K562 (cell line): Measurements from ENCODE around the gene INPP4B.

Experiments
- DPF2 ChIP-seq: fragments of 450-650 bp; IDR thresholded peaks from 2 replicates; pipeline ENCODE4 v1.6.1; 2016
- MYC ChIP-seq, 2 experiments: fragments of 250-450 bp in 1 of 2; sonication (Bioruptor Pico) in 1 of 2; IDR thresholded peaks; 2 replicates each; pipeline versions ENCODE4 v1.5.1 to v1.6.1; 2012 to 2021; ENCODE audit warnings: low read depth in 2 of 2, borderline replicate concordance in 1 of 2, improper control_type of control experiment in 1 of 2, low read length in 1 of 2, mild to moderate bottlenecking in 1 of 2, moderate library complexity in 1 of 2
- PHB2 ChIP-seq: fragments of 450-650 bp; IDR thresholded peaks from 2 replicates; pipeline ENCODE4 v1.6.1; 2017; ENCODE audit warnings: low read depth
- SIN3A ChIP-seq, 2 experiments: fragments of 150-350 bp in 1 of 2; IDR thresholded peaks; 2 replicates each; pipeline ENCODE4 v1.6.1; 2011 to 2016; ENCODE audit warnings: borderline replicate concordance in 2 of 2, low read depth in 2 of 2, low read length in 2 of 2, mild to moderate bottlenecking in 2 of 2, moderate library complexity in 2 of 2; ENCODE audit not compliant: control insufficient read depth in 1 of 2
- SNAPC5 ChIP-seq: fragments of 250-450 bp; sonication (Bioruptor Pico); IDR thresholded peaks from 2 replicates; pipeline ENCODE4 v1.8.0; 2021; ENCODE audit warnings: moderate library complexity, mild to moderate bottlenecking, inconsistent platforms
- TF ChIP-seq, protein P1 (sequence below): fragments of 250-450 bp; sonication (Bioruptor Pico); IDR thresholded peaks from 2 replicates; pipeline ENCODE4 v1.5.0; 2021
- TF ChIP-seq, protein P2 (sequence below): sonication (generic); formaldehyde crosslinking; IDR thresholded peaks from 2 replicates; pipeline ENCODE4 v1.8.1; 2022; ENCODE audit warnings: missing genetic modification reagents
- TF ChIP-seq, protein P3 (sequence below): sonication (generic); formaldehyde crosslinking; IDR thresholded peaks from 2 replicates; pipeline ENCODE4 v1.8.1; 2023; ENCODE audit warnings: mild to moderate bottlenecking, missing genetic modification reagents
- TF ChIP-seq, protein P4 (sequence below), 2 experiments: fragments of 450-650 bp in 1 of 2; sonication (generic) in 1 of 2; formaldehyde crosslinking; conservative IDR thresholded peaks; 2 replicates each; pipeline versions ENCODE4 v1.4.0 to v1.8.1; 2020 to 2022; ENCODE audit warnings: mild to moderate bottlenecking in 1 of 2, missing genetic modification reagents in 1 of 2

DNA sequence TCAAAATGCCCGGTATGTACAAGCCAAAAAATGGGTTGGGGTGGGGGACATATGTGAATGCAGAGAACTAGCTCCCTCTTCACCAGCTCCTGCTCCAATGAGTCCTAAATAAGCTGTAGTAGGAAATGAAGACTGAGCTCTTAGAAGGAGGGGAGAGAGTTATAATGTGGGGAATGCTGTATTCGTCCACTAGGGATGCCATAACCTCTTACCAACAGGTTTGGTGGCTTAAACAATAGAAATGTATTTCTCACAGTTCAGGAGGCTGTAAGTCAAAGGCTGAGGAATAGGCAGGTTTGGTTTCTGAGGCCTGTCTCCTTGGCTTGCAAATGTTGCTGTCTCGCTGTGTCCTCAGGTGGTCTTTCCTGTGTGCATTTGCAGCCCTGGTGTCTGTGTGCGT is 4.4 kb upstream of the INPP4B start:
- TF ChIP-seq, protein P1, sequence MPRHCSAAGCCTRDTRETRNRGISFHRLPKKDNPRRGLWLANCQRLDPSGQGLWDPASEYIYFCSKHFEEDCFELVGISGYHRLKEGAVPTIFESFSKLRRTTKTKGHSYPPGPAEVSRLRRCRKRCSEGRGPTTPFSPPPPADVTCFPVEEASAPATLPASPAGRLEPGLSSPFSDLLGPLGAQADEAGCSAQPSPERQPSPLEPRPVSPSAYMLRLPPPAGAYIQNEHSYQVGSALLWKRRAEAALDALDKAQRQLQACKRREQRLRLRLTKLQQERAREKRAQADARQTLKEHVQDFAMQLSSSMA (CRISPR knock-in tag) = no peak
- TF ChIP-seq SNAPC5 (CRISPR knock-in tag) (no peak), MYC (IDR thresholded peaks at IDR 0.05; ENCODE audit: low read depth, low read length) (no peak), MYC (CRISPR knock-in tag; IDR thresholded peaks at IDR 0.05; ENCODE audit: borderline replicate concordance, low read depth) (no peak), DPF2 (no peak), SIN3A (IDR thresholded peaks at IDR 0.05; ENCODE audit: borderline replicate concordance in 2 of 2, control insufficient read depth in 1 of 2, low read depth in 2 of 2, low read length in 2 of 2) (no peak), PHB2 (no peak)
- TF ChIP-seq, protein P2, sequence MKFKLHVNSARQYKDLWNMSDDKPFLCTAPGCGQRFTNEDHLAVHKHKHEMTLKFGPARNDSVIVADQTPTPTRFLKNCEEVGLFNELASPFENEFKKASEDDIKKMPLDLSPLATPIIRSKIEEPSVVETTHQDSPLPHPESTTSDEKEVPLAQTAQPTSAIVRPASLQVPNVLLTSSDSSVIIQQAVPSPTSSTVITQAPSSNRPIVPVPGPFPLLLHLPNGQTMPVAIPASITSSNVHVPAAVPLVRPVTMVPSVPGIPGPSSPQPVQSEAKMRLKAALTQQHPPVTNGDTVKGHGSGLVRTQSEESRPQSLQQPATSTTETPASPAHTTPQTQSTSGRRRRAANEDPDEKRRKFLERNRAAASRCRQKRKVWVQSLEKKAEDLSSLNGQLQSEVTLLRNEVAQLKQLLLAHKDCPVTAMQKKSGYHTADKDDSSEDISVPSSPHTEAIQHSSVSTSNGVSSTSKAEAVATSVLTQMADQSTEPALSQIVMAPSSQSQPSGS = no peak
- TF ChIP-seq, protein P3, sequence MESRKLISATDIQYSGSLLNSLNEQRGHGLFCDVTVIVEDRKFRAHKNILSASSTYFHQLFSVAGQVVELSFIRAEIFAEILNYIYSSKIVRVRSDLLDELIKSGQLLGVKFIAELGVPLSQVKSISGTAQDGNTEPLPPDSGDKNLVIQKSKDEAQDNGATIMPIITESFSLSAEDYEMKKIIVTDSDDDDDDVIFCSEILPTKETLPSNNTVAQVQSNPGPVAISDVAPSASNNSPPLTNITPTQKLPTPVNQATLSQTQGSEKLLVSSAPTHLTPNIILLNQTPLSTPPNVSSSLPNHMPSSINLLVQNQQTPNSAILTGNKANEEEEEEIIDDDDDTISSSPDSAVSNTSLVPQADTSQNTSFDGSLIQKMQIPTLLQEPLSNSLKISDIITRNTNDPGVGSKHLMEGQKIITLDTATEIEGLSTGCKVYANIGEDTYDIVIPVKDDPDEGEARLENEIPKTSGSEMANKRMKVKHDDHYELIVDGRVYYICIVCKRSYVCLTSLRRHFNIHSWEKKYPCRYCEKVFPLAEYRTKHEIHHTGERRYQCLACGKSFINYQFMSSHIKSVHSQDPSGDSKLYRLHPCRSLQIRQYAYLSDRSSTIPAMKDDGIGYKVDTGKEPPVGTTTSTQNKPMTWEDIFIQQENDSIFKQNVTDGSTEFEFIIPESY (CRISPR knock-in tag) = no peak
- TF ChIP-seq, protein P4, sequence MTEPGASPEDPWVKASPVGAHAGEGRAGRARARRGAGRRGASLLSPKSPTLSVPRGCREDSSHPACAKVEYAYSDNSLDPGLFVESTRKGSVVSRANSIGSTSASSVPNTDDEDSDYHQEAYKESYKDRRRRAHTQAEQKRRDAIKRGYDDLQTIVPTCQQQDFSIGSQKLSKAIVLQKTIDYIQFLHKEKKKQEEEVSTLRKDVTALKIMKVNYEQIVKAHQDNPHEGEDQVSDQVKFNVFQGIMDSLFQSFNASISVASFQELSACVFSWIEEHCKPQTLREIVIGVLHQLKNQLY (CRISPR knock-in tag; conservative IDR thresholded peaks at IDR 0.05) = no peak
